Measurements from ENCODE around the gene QSOX2.

QSOX2 gene

GRCh38 chr9:136203408-136204144 lies 42.0 kb downstream of the QSOX2 start:
- TF ChIP-seq EZH2phosphoT487 (IDR thresholded peaks at IDR 0.05; ENCODE audit: low read length) (no peak), CTCF (IDR thresholded peaks at IDR 0.05; ENCODE audit: low read length) (no peak), EZH2 (optimal IDR thresholded peaks at IDR 0.05; ENCODE audit: low read depth, low read length) (no peak)
- no peak overlapping the region for H2AFZ ChIP-seq (ENCODE audit: low read length)
- no peaks in the 10 kb centered on the region for H3K9me3 ChIP-seq (replicated peaks; ENCODE audit: insufficient read depth, low read length)
- H3K4me2 ChIP-seq (ENCODE audit: low read depth, low read length) = no peak overlapping the region
- no peaks in the 10 kb centered on the region for H3K4me1 ChIP-seq (ENCODE audit: low read length)
- H3K36me3 ChIP-seq (replicated peaks; ENCODE audit: insufficient read depth, low read length) = no peaks in the 10 kb centered on the region
- DNase-seq = no peak
- no peaks in the 10 kb centered on the region; the same call in 1 of the 2 replicates for H4K20me1 ChIP-seq (ENCODE audit: insufficient read depth, low read length)
- peaks cover 51% of the 10 kb centered on the region for H3K27me3 ChIP-seq (replicated peaks; ENCODE audit: insufficient read depth, low read length)
- H3K27ac ChIP-seq (ENCODE audit: low read length) = no peak overlapping the region
- H3K79me2 ChIP-seq (ENCODE audit: low read length) = no peaks in the 10 kb centered on the region
- H3F3A ChIP-seq (ENCODE audit: insufficient read depth, low read length) = no peaks in the 10 kb centered on the region
- no peak overlapping the region for H3K4me3 ChIP-seq (ENCODE audit: low read length)
- H3K9ac ChIP-seq (ENCODE audit: low read length) = no peak overlapping the region
- no peaks in the 10 kb centered on the region for H3K9me2 ChIP-seq (replicated peaks; ENCODE audit: insufficient read depth, low read length)

DNA sequence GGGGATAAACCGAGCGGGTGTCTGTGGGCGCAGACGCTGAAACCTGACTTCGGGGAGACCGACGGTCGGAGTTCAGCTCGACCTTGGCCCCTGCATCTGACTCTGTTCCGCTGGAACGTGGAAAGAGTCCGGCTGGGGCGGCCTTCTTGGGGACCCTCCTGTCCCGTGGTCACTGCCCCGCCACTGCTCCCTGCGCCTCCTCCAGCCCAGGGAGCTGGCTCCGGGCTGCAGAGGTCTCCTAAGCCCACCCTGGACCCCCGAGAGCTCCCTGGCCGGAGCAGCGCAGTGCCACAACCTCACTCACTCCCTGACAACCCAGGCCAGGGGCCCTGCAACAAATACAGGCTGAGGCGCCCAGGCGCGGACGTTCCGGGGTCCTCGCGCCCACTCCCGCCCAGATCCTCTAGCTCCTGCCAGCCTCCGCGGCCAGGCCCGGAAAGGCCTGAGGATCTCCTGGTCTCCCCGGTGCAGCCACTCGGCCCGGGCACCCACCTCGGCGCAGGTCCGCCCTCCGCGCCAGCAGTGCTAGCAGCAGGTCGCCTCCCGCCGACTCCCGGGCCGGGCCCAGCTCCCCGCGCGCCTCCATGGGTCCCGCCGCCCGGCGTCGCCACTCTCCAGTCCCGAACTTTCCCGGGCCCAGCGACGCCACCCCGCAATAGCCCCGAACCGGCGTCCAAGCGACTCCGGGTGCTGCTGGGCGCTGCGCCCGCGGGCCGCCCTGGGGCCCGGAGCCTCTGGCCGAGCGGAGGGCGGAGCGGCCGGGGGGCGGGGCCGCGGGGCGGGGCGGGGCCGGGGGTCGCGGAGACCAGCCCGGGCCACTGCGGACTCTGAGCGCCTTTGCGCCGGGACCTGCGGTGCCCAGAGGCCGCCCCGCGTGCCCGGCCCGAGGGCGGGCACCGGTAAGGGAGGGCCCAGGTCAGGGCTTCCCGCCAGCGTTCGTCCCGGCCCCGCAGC lies 42.9 kb downstream of the QSOX2 start:
- DNase-seq = no peak
- H2AFZ ChIP-seq (ENCODE audit: low read length) = no peak overlapping the region
- H3K36me3 ChIP-seq (replicated peaks; ENCODE audit: insufficient read depth, low read length) = no peaks in the 10 kb centered on the region
- H3K9me2 ChIP-seq (replicated peaks; ENCODE audit: insufficient read depth, low read length) = no peaks in the 10 kb centered on the region
- TF ChIP-seq CTCF (IDR thresholded peaks at IDR 0.05; ENCODE audit: low read length) (no peak), EZH2phosphoT487 (IDR thresholded peaks at IDR 0.05; ENCODE audit: low read length) (no peak), EZH2 (optimal IDR thresholded peaks at IDR 0.05; ENCODE audit: low read depth, low read length) (no peak)
- H4K20me1 ChIP-seq (ENCODE audit: insufficient read depth, low read length) = no peaks in the 10 kb centered on the region; the same call in 1 of the 2 replicates
- H3K27me3 ChIP-seq (replicated peaks; ENCODE audit: insufficient read depth, low read length) = peaks cover 60% of the 10 kb centered on the region
- no peak overlapping the region for H3K4me2 ChIP-seq (ENCODE audit: low read depth, low read length)
- H3K4me3 ChIP-seq (ENCODE audit: low read length) = no peak overlapping the region
- no peaks in the 10 kb centered on the region for H3F3A ChIP-seq (ENCODE audit: insufficient read depth, low read length)
- H3K79me2 ChIP-seq (ENCODE audit: low read length) = no peaks in the 10 kb centered on the region
- H3K4me1 ChIP-seq (ENCODE audit: low read length) = no peaks in the 10 kb centered on the region
- H3K27ac ChIP-seq (ENCODE audit: low read length) = no peak overlapping the region
- no peak overlapping the region for H3K9ac ChIP-seq (ENCODE audit: low read length)
- H3K9me3 ChIP-seq (replicated peaks; ENCODE audit: insufficient read depth, low read length) = no peaks in the 10 kb centered on the region

GRCh38 chr9:136201609-136202453 lies 43.8 kb downstream of the QSOX2 start:
- H3K4me3 ChIP-seq (ENCODE audit: low read length) = no peak overlapping the region
- no peaks in the 10 kb centered on the region for H3K4me1 ChIP-seq (ENCODE audit: low read length)
- no peaks in the 10 kb centered on the region for H3K36me3 ChIP-seq (replicated peaks; ENCODE audit: insufficient read depth, low read length)
- no peak overlapping the region for H2AFZ ChIP-seq (ENCODE audit: low read length)
- no peaks in the 10 kb centered on the region for H3K9me2 ChIP-seq (replicated peaks; ENCODE audit: insufficient read depth, low read length)
- no peak for DNase-seq
- H3K9ac ChIP-seq (ENCODE audit: low read length) = no peak overlapping the region
- H3K27ac ChIP-seq (ENCODE audit: low read length) = no peak overlapping the region
- H3K4me2 ChIP-seq (ENCODE audit: low read depth, low read length) = no peak overlapping the region
- H3K79me2 ChIP-seq (ENCODE audit: low read length) = no peaks in the 10 kb centered on the region
- peaks cover 69% of the 10 kb centered on the region for H3K27me3 ChIP-seq (replicated peaks; ENCODE audit: insufficient read depth, low read length)
- no peaks in the 10 kb centered on the region for H3K9me3 ChIP-seq (replicated peaks; ENCODE audit: insufficient read depth, low read length)
- H3F3A ChIP-seq (ENCODE audit: insufficient read depth, low read length) = no peaks in the 10 kb centered on the region
- no peaks in the 10 kb centered on the region; the same call in 1 of the 2 replicates for H4K20me1 ChIP-seq (ENCODE audit: insufficient read depth, low read length)
- TF ChIP-seq CTCF (IDR thresholded peaks at IDR 0.05; ENCODE audit: low read length) (no peak), EZH2 (optimal IDR thresholded peaks at IDR 0.05; ENCODE audit: low read depth, low read length) (no peak), EZH2phosphoT487 (IDR thresholded peaks at IDR 0.05; ENCODE audit: low read length) (no peak)
